ENCODE measurements around the gene RPL10A.

Gene RPL10A

DNA sequence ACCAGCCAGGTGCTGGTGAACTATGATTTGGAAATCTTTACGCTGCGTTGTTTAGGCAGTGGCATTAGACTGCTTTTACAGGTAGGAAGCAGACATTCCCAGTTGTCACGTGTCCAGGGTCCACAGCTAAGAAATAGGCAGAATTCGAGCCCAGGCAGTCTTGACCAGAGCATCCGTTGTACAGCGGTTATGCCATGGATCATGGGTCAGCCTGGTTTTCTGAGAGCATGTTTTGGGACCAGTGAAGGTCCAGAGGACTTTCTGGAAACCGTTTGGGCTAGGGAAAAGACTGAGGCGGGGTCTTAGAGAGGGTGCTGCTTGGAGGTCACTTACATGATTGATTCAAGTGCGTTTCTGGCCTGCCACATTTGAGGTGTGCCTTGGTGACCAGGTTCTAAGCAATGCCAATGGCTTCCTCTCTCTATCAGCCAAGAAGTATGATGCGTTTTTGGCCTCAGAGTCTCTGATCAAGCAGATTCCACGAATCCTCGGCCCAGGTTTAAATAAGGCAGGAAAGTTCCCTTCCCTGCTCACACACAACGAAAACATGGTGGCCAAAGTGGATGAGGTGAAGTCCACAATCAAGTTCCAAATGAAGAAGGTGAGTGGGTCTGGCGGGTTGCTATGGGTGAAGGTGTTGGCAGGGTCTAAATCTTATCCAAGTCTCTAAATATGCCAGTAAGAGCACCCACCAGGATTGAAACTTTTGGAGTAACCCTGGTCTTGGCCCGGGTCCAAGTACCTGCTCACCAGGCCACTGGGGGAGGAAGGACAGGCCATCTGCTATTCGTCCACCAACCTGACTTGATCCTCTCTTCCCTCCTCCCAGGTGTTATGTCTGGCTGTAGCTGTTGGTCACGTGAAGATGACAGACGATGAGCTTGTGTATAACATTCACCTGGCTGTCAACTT is 1.8 kb downstream of the RPL10A start:
- no peaks in the 10 kb centered on the region for H3K27me3 ChIP-seq (replicated peaks; ENCODE audit: control insufficient read depth, insufficient read depth, low read length)
- no peak for TF ChIP-seq CTCF (IDR thresholded peaks at IDR 0.05; ENCODE audit: insufficient read depth, low read length, poor library complexity, severe bottlenecking)
- DNase-seq (ENCODE audit: extremely low read depth, insufficient read length): no peak
- peaks cover 26% of the 10 kb centered on the region for H3K36me3 ChIP-seq (ENCODE audit: control insufficient read depth, insufficient read depth, low read length)
- peak overlapping the region; percentile 94 for H3K4me3 ChIP-seq (replicated peaks; ENCODE audit: low read depth, low read length)

- Histone ChIP-seq H3K27me3 (replicated peaks; ENCODE audit: control insufficient read depth, insufficient read depth, low read length) (no peaks in the 10 kb centered on the region), H3K4me3 (replicated peaks; ENCODE audit: low read depth, low read length) (peak overlapping the region; percentile 94), H3K36me3 (ENCODE audit: control insufficient read depth, insufficient read depth, low read length) (peaks cover 26% of the 10 kb centered on the region)
- TF ChIP-seq CTCF (IDR thresholded peaks at IDR 0.05; ENCODE audit: insufficient read depth, low read length, poor library complexity, severe bottlenecking): no peak
- no peak for DNase-seq (ENCODE audit: extremely low read depth, insufficient read length)
Observed at GRCh38 chr6:35470663-35471120, 2.5 kb downstream of the RPL10A start.

DNA sequence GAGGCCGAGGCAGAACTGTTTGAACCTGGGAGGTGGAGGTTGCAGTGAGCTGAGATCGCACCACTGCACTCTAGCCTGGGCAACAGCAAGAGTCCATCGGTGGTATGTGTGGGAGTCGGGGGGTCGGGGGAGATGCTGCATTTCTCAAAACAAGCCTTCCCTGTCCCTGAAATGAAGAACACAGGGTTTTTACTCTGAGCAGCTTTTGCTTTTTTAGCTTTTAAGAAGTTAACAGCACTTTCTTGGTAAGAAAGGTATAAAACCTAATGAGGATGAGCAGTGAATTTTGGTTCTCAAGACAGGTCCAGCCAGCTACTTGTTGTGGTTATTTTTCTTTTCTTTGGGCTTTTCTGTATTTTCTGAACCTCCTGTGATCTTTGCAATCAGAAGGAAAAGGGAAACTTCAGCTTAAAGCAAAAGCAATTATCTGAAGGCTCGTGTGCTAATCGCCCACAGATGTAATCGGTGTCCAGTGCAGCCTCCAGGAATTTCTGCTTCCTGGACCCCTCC is 3.7 kb downstream of the RPL10A start:
- H3K27me3 ChIP-seq (replicated peaks; ENCODE audit: control insufficient read depth, insufficient read depth, low read length): no peaks in the 10 kb centered on the region
- peaks cover 23% of the 10 kb centered on the region for H3K36me3 ChIP-seq (ENCODE audit: control insufficient read depth, insufficient read depth, low read length)
- TF ChIP-seq CTCF (IDR thresholded peaks at IDR 0.05; ENCODE audit: insufficient read depth, low read length, poor library complexity, severe bottlenecking): no peak
- H3K4me3 ChIP-seq (replicated peaks; ENCODE audit: low read depth, low read length): peak overlapping the region; percentile 7; the same call in 1 of the 2 replicates
- DNase-seq (ENCODE audit: extremely low read depth, insufficient read length): no peak

GRCh38 chr6:35473075-35473849 is 5.1 kb downstream of the RPL10A start:
- peak; percentile 36 for DNase-seq (ENCODE audit: extremely low read depth, insufficient read length)
- H3K27me3 ChIP-seq (replicated peaks; ENCODE audit: control insufficient read depth, insufficient read depth, low read length): no peaks in the 10 kb centered on the region
- no peak overlapping the region for H3K4me3 ChIP-seq (replicated peaks; ENCODE audit: low read depth, low read length)
- peaks cover 23% of the 10 kb centered on the region for H3K36me3 ChIP-seq (ENCODE audit: control insufficient read depth, insufficient read depth, low read length)
- no peak for TF ChIP-seq CTCF (IDR thresholded peaks at IDR 0.05; ENCODE audit: insufficient read depth, low read length, poor library complexity, severe bottlenecking)

- Histone ChIP-seq H3K27me3 (replicated peaks; ENCODE audit: control insufficient read depth, insufficient read depth, low read length) (no peaks in the 10 kb centered on the region), H3K36me3 (ENCODE audit: control insufficient read depth, insufficient read depth, low read length) (peaks cover 23% of the 10 kb centered on the region), H3K4me3 (replicated peaks; ENCODE audit: low read depth, low read length) (no peak overlapping the region)
- DNase-seq (ENCODE audit: extremely low read depth, insufficient read length): no peak
- TF ChIP-seq CTCF (IDR thresholded peaks at IDR 0.05; ENCODE audit: insufficient read depth, low read length, poor library complexity, severe bottlenecking): no peak
Observed at GRCh38 chr6:35473850-35474130, 5.6 kb downstream of the RPL10A start.

All from GM06990 (cell line).